GM19035 (cell line): ENCODE results near the gene HS3ST1.
A peak's percentile ranks its signal among the peaks of the same experiment; 100 is the strongest.

Experiments
- ATAC-seq: cut with Tn5 transposase; IDR thresholded peaks from one replicate; pipeline ENCODE4 v1.9.1; 2021; ENCODE audit not compliant: unreplicated experiment

HS3ST1 gene

GRCh38 chr4:11435557-11435956 lies 6.9 kb upstream of the HS3ST1 start:
- ATAC-seq: no peak

- no peak for ATAC-seq
Measured at GRCh38 chr4:11431111-11431510, 2.4 kb upstream of the HS3ST1 start.

- no peak for ATAC-seq
Measured at GRCh38 chr4:11430536-11430935, 1.8 kb upstream of the HS3ST1 start.

- no peak for ATAC-seq
Measured at GRCh38 chr4:11429699-11430045, 978 bp upstream of the HS3ST1 start.

GRCh38 chr4:11428899-11429698 lies 405 bp upstream of the HS3ST1 start:
- ATAC-seq: peak; percentile 78

- no peak for ATAC-seq
Measured at GRCh38 chr4:11427121-11427996, 1.3 kb downstream of the HS3ST1 start.

- ATAC-seq: no peak
Measured at GRCh38 chr4:11426731-11427120, 2.0 kb downstream of the HS3ST1 start.

GRCh38 chr4:11426003-11426402 lies 2.7 kb downstream of the HS3ST1 start:
- no peak for ATAC-seq

- no peak for ATAC-seq
Measured at GRCh38 chr4:11424856-11425255, 3.8 kb downstream of the HS3ST1 start.

GRCh38 chr4:11424000-11424399 lies 4.7 kb downstream of the HS3ST1 start:
- ATAC-seq: peak; percentile 33

GRCh38 chr4:11423465-11423864 lies 5.2 kb downstream of the HS3ST1 start:
- no peak for ATAC-seq

GRCh38 chr4:11421116-11421515 lies 7.6 kb downstream of the HS3ST1 start:
- no peak for ATAC-seq

GRCh38 chr4:11420327-11420726 lies 8.4 kb downstream of the HS3ST1 start:
- no peak for ATAC-seq

GRCh38 chr4:11418610-11419009 lies 10.1 kb downstream of the HS3ST1 start:
- no peak for ATAC-seq

- ATAC-seq: no peak
Measured at GRCh38 chr4:11416767-11417113, 12.0 kb downstream of the HS3ST1 start.

GRCh38 chr4:11416071-11416766 lies 12.5 kb downstream of the HS3ST1 start:
- ATAC-seq: peak; percentile 27

GRCh38 chr4:11415409-11416070 lies 13.2 kb downstream of the HS3ST1 start:
- ATAC-seq: peak; percentile 77

GRCh38 chr4:11412211-11412610 lies 16.5 kb downstream of the HS3ST1 start:
- no peak for ATAC-seq

GRCh38 chr4:11409632-11410031 lies 19.1 kb downstream of the HS3ST1 start:
- ATAC-seq: no peak

- no peak for ATAC-seq
Measured at GRCh38 chr4:11408233-11408967, 20.3 kb downstream of the HS3ST1 start.
